SU-DHL-6 (cell line): ENCODE results near the gene SMIM43.

Source experiments
- H2AFZ ChIP-seq: fragments of 200-600 bp; sonication (generic); 2 replicates; pipeline ENCODE4 v1.6.1; 2014; ENCODE audit warnings: low read depth, mild to moderate bottlenecking, moderate library complexity, mixed read lengths, antibody characterized with exemption, low read length; ENCODE audit not compliant: severe bottlenecking
- H3F3A ChIP-seq: fragments of 200-600 bp; shearing (Covaris generic); 2 replicates; pipeline ENCODE4 v1.6.0; 2016; ENCODE audit warnings: antibody characterized with exemption, mild to moderate bottlenecking; ENCODE audit not compliant: insufficient read depth
- H3K27ac ChIP-seq: fragments of 200-600 bp; sonication (generic); 2 replicates; pipeline ENCODE4 v1.5.1; 2016; ENCODE audit warnings: low read depth, mild to moderate bottlenecking, low read length, moderate library complexity, mixed read lengths
- H3K27me3 ChIP-seq: fragments of 200-600 bp; sonication (generic), shearing (Covaris generic); 2 replicates; pipeline ENCODE4 v1.6.0; 2014; ENCODE audit warnings: mild to moderate bottlenecking, low read length
- H3K36me3 ChIP-seq: fragments of 200-600 bp; sonication (generic); 2 replicates; pipeline ENCODE4 v1.6.1; 2014; ENCODE audit warnings: mild to moderate bottlenecking, low read length, mixed read lengths
- H3K4me2 ChIP-seq: fragments of 300-600, 200-600 bp; shearing (Covaris generic), sonication (generic); 2 replicates; pipeline ENCODE4 v1.6.0; 2014; ENCODE audit warnings: low read length, low read depth, mild to moderate bottlenecking; ENCODE audit not compliant: poor library complexity, severe bottlenecking
- H3K4me3 ChIP-seq: fragments of 200-600 bp; sonication (generic); 2 replicates; pipeline ENCODE4 v1.5.1; 2014; ENCODE audit warnings: antibody characterized with exemption, low read length, mild to moderate bottlenecking, mixed read lengths; ENCODE audit not compliant: insufficient read depth, poor library complexity, severe bottlenecking
- H3K79me2 ChIP-seq: fragments of 200-600 bp; sonication (generic); 2 replicates; pipeline ENCODE4 v1.6.1; 2014; ENCODE audit warnings: mild to moderate bottlenecking, low read length, moderate library complexity; ENCODE audit not compliant: insufficient read depth
- H3K9ac ChIP-seq: fragments of 200-600 bp; sonication (generic); 2 replicates; pipeline ENCODE4 v1.7.0; 2014; ENCODE audit warnings: mild to moderate bottlenecking, low read length
- H3K9me2 ChIP-seq: fragments of 200-600 bp; sonication (generic); replicated peaks from 2 replicates; pipeline ENCODE4 v1.6.1; 2014; ENCODE audit warnings: low read length; ENCODE audit not compliant: insufficient read depth
- H3K9me3 ChIP-seq: fragments of 200-600 bp; sonication (generic); 2 replicates; pipeline ENCODE4 v1.6.1; 2014; ENCODE audit warnings: low read length, mixed read lengths; ENCODE audit not compliant: insufficient read depth
- H4K20me1 ChIP-seq: fragments of 200-600 bp; sonication (generic); 2 replicates; pipeline ENCODE4 v1.6.1; 2014; ENCODE audit warnings: low read depth, mild to moderate bottlenecking, antibody characterized with exemption, low read length, moderate library complexity, mixed read lengths
- EZH2phosphoT487 ChIP-seq: fragments of 200-600 bp; sonication (generic), shearing (Covaris generic); conservative IDR thresholded peaks from 2 replicates; pipeline ENCODE4 v1.6.1; 2018; ENCODE audit warnings: mild to moderate bottlenecking, antibody characterized with exemption, low read length, moderate library complexity, mixed read lengths
- TF ChIP-seq, protein P1 (sequence below): fragments of 200-600 bp; sonication (generic); IDR thresholded peaks from one replicate; pipeline ENCODE4 v1.5.1; 2017; ENCODE audit warnings: antibody characterized with exemption, mild to moderate bottlenecking, low read length, moderate library complexity; ENCODE audit not compliant: insufficient read depth, poor library complexity, severe bottlenecking

SMIM43 gene

DNA sequence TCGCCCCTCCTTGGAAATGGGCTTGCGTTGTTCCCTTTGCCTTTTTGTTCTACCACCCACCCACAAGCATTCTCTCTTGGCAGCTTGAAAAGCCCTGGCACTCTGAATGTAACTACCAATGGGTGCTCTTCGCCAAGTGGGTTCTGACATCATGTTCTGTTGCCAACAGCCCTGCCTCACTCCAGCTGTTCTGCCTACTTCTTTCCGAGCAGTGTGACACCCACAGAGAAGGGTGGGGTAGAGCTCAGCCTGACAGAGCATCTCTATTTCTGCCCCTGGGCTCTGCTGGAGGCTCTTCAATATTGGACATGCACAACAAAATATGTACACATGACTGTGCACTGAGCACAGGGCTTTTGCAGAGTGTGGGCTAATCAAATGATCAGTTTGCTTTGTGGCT lies 20.5 kb upstream of the SMIM43 start:
- H3K27me3 ChIP-seq: no peaks in the 10 kb centered on the region
- H3K4me3 ChIP-seq: no peak overlapping the region
- no peaks in the 10 kb centered on the region for H3F3A ChIP-seq
- no peaks in the 10 kb centered on the region for H3K36me3 ChIP-seq
- no peaks in the 10 kb centered on the region for H3K79me2 ChIP-seq
- no peak overlapping the region for H3K4me2 ChIP-seq
- no peak overlapping the region for H3K27ac ChIP-seq
- TF ChIP-seq, protein P1, sequence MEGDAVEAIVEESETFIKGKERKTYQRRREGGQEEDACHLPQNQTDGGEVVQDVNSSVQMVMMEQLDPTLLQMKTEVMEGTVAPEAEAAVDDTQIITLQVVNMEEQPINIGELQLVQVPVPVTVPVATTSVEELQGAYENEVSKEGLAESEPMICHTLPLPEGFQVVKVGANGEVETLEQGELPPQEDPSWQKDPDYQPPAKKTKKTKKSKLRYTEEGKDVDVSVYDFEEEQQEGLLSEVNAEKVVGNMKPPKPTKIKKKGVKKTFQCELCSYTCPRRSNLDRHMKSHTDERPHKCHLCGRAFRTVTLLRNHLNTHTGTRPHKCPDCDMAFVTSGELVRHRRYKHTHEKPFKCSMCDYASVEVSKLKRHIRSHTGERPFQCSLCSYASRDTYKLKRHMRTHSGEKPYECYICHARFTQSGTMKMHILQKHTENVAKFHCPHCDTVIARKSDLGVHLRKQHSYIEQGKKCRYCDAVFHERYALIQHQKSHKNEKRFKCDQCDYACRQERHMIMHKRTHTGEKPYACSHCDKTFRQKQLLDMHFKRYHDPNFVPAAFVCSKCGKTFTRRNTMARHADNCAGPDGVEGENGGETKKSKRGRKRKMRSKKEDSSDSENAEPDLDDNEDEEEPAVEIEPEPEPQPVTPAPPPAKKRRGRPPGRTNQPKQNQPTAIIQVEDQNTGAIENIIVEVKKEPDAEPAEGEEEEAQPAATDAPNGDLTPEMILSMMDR: no peak
- no peak for TF ChIP-seq EZH2phosphoT487
- H4K20me1 ChIP-seq: no peaks in the 10 kb centered on the region
- H3K9me3 ChIP-seq: no peaks in the 10 kb centered on the region
- H3K9ac ChIP-seq: no peak overlapping the region
- no peak overlapping the region for H2AFZ ChIP-seq
- H3K9me2 ChIP-seq: no peaks in the 10 kb centered on the region

DNA sequence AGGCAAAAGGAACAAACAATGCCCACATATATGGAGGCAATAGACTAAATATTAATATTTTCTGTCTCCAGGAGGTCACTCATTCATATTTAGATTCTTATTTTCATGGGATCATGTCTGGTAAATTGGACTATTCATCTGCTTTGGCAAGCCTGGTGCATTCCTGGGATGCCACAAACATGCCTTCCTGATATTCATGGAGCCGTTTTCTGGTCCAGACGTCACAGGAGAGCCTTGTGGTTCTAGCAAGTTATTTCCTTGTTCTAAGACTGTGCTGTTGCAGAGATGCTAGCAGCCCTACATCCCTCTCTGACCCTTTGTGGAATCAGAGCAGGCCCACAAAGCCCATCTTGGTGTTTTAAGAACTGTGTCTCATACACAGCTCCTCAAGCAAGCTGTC lies 20.0 kb upstream of the SMIM43 start:
- Histone ChIP-seq H3K79me2 (no peaks in the 10 kb centered on the region), H4K20me1 (no peaks in the 10 kb centered on the region), H3K27ac (no peak overlapping the region), H3K4me3 (no peak overlapping the region), H3K36me3 (no peaks in the 10 kb centered on the region), H3K27me3 (no peaks in the 10 kb centered on the region), H3K9me3 (no peaks in the 10 kb centered on the region), H3F3A (no peaks in the 10 kb centered on the region), H2AFZ (no peak overlapping the region), H3K9ac (no peak overlapping the region), H3K9me2 (no peaks in the 10 kb centered on the region), H3K4me2 (no peak overlapping the region)
- TF ChIP-seq, protein P1: no peak
- TF ChIP-seq EZH2phosphoT487: no peak

DNA sequence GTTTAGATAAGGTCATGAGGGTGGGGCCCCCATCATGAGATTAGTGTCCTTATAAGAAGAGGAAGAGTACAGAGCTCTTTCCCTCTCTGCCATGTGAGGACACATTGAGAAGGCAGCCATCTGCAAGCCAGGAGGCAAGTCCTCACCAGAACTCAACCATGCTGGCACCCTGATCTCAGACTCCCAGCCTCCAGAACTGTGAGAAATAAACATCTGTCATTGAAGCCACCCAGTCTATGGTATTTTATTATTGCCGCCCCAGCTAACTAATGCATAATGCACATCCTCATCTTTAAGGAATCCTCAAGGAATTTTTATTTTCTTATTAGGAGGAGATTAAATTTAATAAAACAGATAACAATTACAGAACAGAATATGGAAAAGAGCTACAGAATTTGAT lies 19.4 kb upstream of the SMIM43 start:
- H3K27me3 ChIP-seq: no peaks in the 10 kb centered on the region
- no peak overlapping the region for H3K27ac ChIP-seq
- no peaks in the 10 kb centered on the region for H3F3A ChIP-seq
- H3K9me2 ChIP-seq: no peaks in the 10 kb centered on the region
- H3K9ac ChIP-seq: no peak overlapping the region
- no peaks in the 10 kb centered on the region for H3K79me2 ChIP-seq
- H3K4me2 ChIP-seq: no peak overlapping the region
- TF ChIP-seq, protein P1: no peak
- no peak for TF ChIP-seq EZH2phosphoT487
- H3K9me3 ChIP-seq: no peaks in the 10 kb centered on the region
- H3K36me3 ChIP-seq: no peaks in the 10 kb centered on the region
- no peaks in the 10 kb centered on the region for H4K20me1 ChIP-seq
- H2AFZ ChIP-seq: no peak overlapping the region
- no peak overlapping the region for H3K4me3 ChIP-seq
